HTR-8/SVneo (cell line): ENCODE results near the gene SPEM2.

Experiments
- DNase-seq: peaks from one replicate; pipeline ENCODE4 v3.0.0; 2011; ENCODE audit warnings: low spot score, mixed read lengths; ENCODE audit not compliant: insufficient read length
- FAIRE-seq: peaks from 2 replicates; lab custom pipeline; 2011; peaks lifted over from hg19 to GRCh38; lab: Jason Lieb, UNC

SPEM2 gene

GRCh38 chr17:7403043-7403726 lies 22.2 kb upstream of the SPEM2 start:
- no peak for DNase-seq
- peak; percentile 9 for FAIRE-seq

- FAIRE-seq (no peak), DNase-seq (peak; percentile 85)
These were observed 21.8 kb upstream of the SPEM2 start for GRCh38 chr17:7403727-7403976.

GRCh38 chr17:7403977-7404736 lies 21.3 kb upstream of the SPEM2 start, which contains the start of gene TMEM256:
TSS of gene TMEM256 (minus strand) at chr17:7404097. CDS start at chr17:7404084, 13 bp downstream.
- FAIRE-seq = peak; percentile 98

GRCh38 chr17:7404737-7405349 lies 20.6 kb upstream of the SPEM2 start:
- no peak for FAIRE-seq
- peak; percentile 81 for DNase-seq

More at GRCh38 chr17:7403977-7404736, 21.3 kb upstream of the SPEM2 start, which contains the start of gene TMEM256:
- DNase-seq = peak; percentile 99

GRCh38 chr17:7405350-7406234 lies 19.8 kb upstream of the SPEM2 start:
- DNase-seq (no peak), FAIRE-seq (no peak)

GRCh38 chr17:7406235-7406825 lies 19.1 kb upstream of the SPEM2 start:
- FAIRE-seq (no peak), DNase-seq (no peak)

GRCh38 chr17:7407082-7407481 lies 18.3 kb upstream of the SPEM2 start:
- DNase-seq (no peak), FAIRE-seq (no peak)

- FAIRE-seq = no peak
- DNase-seq = no peak
These were observed 17.7 kb upstream of the SPEM2 start, which contains the start of gene NLGN2 for GRCh38 chr17:7407485-7408251. TSS of gene NLGN2 (plus strand) at chr17:7407845. CDS start at chr17:7408256, 411 bp downstream.

- DNase-seq = no peak
- no peak for FAIRE-seq
These were observed 17.1 kb upstream of the SPEM2 start for GRCh38 chr17:7408252-7408727.

GRCh38 chr17:7408863-7409262 lies 16.6 kb upstream of the SPEM2 start:
- DNase-seq (no peak), FAIRE-seq (no peak)

- DNase-seq (no peak), FAIRE-seq (no peak)
These were observed 15.7 kb upstream of the SPEM2 start for GRCh38 chr17:7409716-7410115.

- FAIRE-seq = no peak
- no peak for DNase-seq
These were observed 14.6 kb upstream of the SPEM2 start for GRCh38 chr17:7410634-7411426.

GRCh38 chr17:7411427-7411750 lies 14.0 kb upstream of the SPEM2 start:
- DNase-seq = no peak
- no peak for FAIRE-seq

- DNase-seq (peak; percentile 45), FAIRE-seq (peak; percentile 16)
These were observed 11.9 kb upstream of the SPEM2 start for GRCh38 chr17:7413346-7413985.

GRCh38 chr17:7414837-7415236 lies 10.6 kb upstream of the SPEM2 start:
- FAIRE-seq = no peak
- DNase-seq = no peak

- DNase-seq (no peak), FAIRE-seq (no peak)
These were observed 9.6 kb upstream of the SPEM2 start for GRCh38 chr17:7415784-7416183.

- FAIRE-seq = no peak
- DNase-seq = no peak
These were observed 9.1 kb upstream of the SPEM2 start for GRCh38 chr17:7416323-7416722.

GRCh38 chr17:7417056-7417655 lies 8.3 kb upstream of the SPEM2 start:
- FAIRE-seq = no peak
- DNase-seq = no peak
